Left ventricle myocardium inferior (tissue), 1 donor: ENCODE data around the gene MANF. TPM values are rescaled to one million over a fixed set of nuclear protein-coding genes. Genes with fewer than 3 reads are reported as not detected.

Source experiments
- DNase-seq: peaks from one replicate; pipeline ENCODE4 v3.0.0-alpha.2; 2020
- H3K27ac ChIP-seq: fragments of 200-600 bp; replicated peaks from 2 replicates; pipeline ENCODE4 v1.8.0; 2021
- H3K27me3 ChIP-seq: fragments of 200-600 bp; 2 replicates; pipeline ENCODE4 v1.8.0; 2021; ENCODE audit warnings: low read depth
- H3K36me3 ChIP-seq: fragments of 200-600 bp; 2 replicates; pipeline ENCODE4 v1.8.0; 2021
- H3K4me1 ChIP-seq: fragments of 200-600 bp; 2 replicates; pipeline ENCODE4 v1.8.0; 2021
- H3K4me3 ChIP-seq: fragments of 200-600 bp; 2 replicates; pipeline ENCODE4 v1.8.0; 2021; ENCODE audit warnings: mild to moderate bottlenecking, moderate library complexity
- H3K9me3 ChIP-seq: fragments of 200-600 bp; replicated peaks from 2 replicates; pipeline ENCODE4 v1.8.0; 2021
- CTCF ChIP-seq: fragments of 200-600 bp; IDR thresholded peaks from 2 replicates; pipeline ENCODE4 v1.8.0; 2021; ENCODE audit warnings: antibody characterized with exemption, mild to moderate bottlenecking, borderline replicate concordance
- intact Hi-C: fragments of 100-400 bp; cut with micrococcal nuclease; formaldehyde crosslinking; loops from one replicate; pipeline ENCODE4 v1.11.0; 2022
- total RNA-seq: library from RNA; stranded (reverse); fragmentation: NEBNext Ultra II Directional; extraction: Animal tissue kit (Norgen Biotek cat#: 25700); gene quantifications from one replicate; pipeline ENCODE4 v1.2.1, GENCODE V29; 2021
- donor health status: DM: no; HTN: yes; CAD: no; lungs with severe emphysema.

The MANF gene
- total RNA-seq, 1 donor from 2014 or later, result 48.5 TPM

- Histone ChIP-seq H3K27me3 (no peaks in the 10 kb centered on the region), H3K4me3 (no peak overlapping the region), H3K36me3 (peaks cover 79% of the 10 kb centered on the region), H3K9me3 (no peaks in the 10 kb centered on the region), H3K27ac (no peak overlapping the region), H3K4me1 (no peaks in the 10 kb centered on the region)
- no peak for TF ChIP-seq CTCF
- intact Hi-C loops, result no loop called here
- DNase-seq, result no peak
Observed at GRCh38 chr3:51429138-51429537, 44.0 kb downstream of the MANF start.

GRCh38 chr3:51434110-51434509, 49.0 kb downstream of the MANF start:
- Histone ChIP-seq H3K36me3 (peaks cover 59% of the 10 kb centered on the region), H3K4me1 (peaks cover 6% of the 10 kb centered on the region), H3K27me3 (no peaks in the 10 kb centered on the region), H3K9me3 (no peaks in the 10 kb centered on the region), H3K27ac (no peak overlapping the region), H3K4me3 (no peak overlapping the region)
- intact Hi-C loops, result no loop called here
- no peak for DNase-seq
- TF ChIP-seq CTCF, result no peak

GRCh38 chr3:51434746-51435327, 49.7 kb downstream of the MANF start:
- intact Hi-C loops, result no loop called here

GRCh38 chr3:51436998-51437639, 52.0 kb downstream of the MANF start:
- H3K36me3 ChIP-seq, result peaks cover 59% of the 10 kb centered on the region
- H3K9me3 ChIP-seq, result no peaks in the 10 kb centered on the region
- no peak for TF ChIP-seq CTCF
- no peak overlapping the region for H3K27ac ChIP-seq
- no peaks in the 10 kb centered on the region for H3K27me3 ChIP-seq
- no peak overlapping the region for H3K4me3 ChIP-seq
- intact Hi-C loops, result no loop called here
- peaks cover 6% of the 10 kb centered on the region for H3K4me1 ChIP-seq
- no peak for DNase-seq

More at GRCh38 chr3:51434746-51435327, 49.7 kb downstream of the MANF start:
- Histone ChIP-seq H3K36me3 (peaks cover 59% of the 10 kb centered on the region), H3K27me3 (no peaks in the 10 kb centered on the region), H3K4me1 (peaks cover 6% of the 10 kb centered on the region), H3K9me3 (no peaks in the 10 kb centered on the region), H3K27ac (no peak overlapping the region), H3K4me3 (no peak overlapping the region)
- DNase-seq, result no peak
- peak; percentile 70 for TF ChIP-seq CTCF

Other genes starting within 250 kb of the MANF start
- gene RBM15B, start 6.0 kb downstream of the MANF start, total RNA-seq, result 12.5 TPM
- gene DCAF1, start 114.7 kb downstream of the MANF start, total RNA-seq, result 15.8 TPM
- gene RAD54L2, start 153.4 kb downstream of the MANF start, total RNA-seq, result 9.8 TPM